Lung (tissue), 12 donors: Measurements from ENCODE around the gene PAQR6. TPM values are rescaled to one million over a fixed set of nuclear protein-coding genes. Genes with fewer than 3 reads are reported as not detected.

Experiments
- ATAC-seq: fragments of 200-7000 bp; cut with Tn5 transposase; one replicate; pipeline ENCODE4 v1.9.1; 2020; ENCODE audit warnings: moderate number of reproducible peaks; ENCODE audit not compliant: insufficient read depth, low FRiP score
- DNase-seq, 3 donors: peaks; one replicate each; pipeline ENCODE4 v3.0.0-alpha.2; 2013 to 2017
- H3K27ac ChIP-seq, 2 donors: one replicate each; pipeline ENCODE4 v1.5.1; 2013; ENCODE audit warnings: mild to moderate bottlenecking in 2 of 2, moderate library complexity in 2 of 2, control low read depth in 1 of 2, inconsistent platforms in 1 of 2, low read depth in 1 of 2, low read length in 1 of 2
- H3K27me3 ChIP-seq, 3 donors: one replicate each; pipeline ENCODE4 v1.5.1; 2013; ENCODE audit warnings: low read length in 2 of 3; ENCODE audit not compliant: control insufficient read depth in 3 of 3, insufficient read depth in 3 of 3
- H3K36me3 ChIP-seq, 4 donors: one replicate each; pipeline ENCODE4 v1.5.1; 2013; ENCODE audit warnings: low read length in 4 of 4, mild to moderate bottlenecking in 1 of 4, moderate library complexity in 1 of 4; ENCODE audit not compliant: control insufficient read depth in 4 of 4, insufficient read depth in 4 of 4
- H3K4me1 ChIP-seq, 5 donors: one replicate each; pipeline ENCODE4 v1.5.1; 2013; ENCODE audit warnings: low read length in 5 of 5, mild to moderate bottlenecking in 2 of 5, moderate library complexity in 1 of 5; ENCODE audit not compliant: control insufficient read depth in 5 of 5, insufficient read depth in 5 of 5
- H3K4me3 ChIP-seq: one replicate; pipeline ENCODE4 v1.5.1; 2013; ENCODE audit warnings: mild to moderate bottlenecking, control low read depth, moderate library complexity
- H3K9ac ChIP-seq, 2 donors: one replicate each; pipeline ENCODE4 v1.5.1; 2013; ENCODE audit warnings: low read length in 2 of 2, control low read depth in 1 of 2; ENCODE audit not compliant: insufficient read depth in 1 of 2
- H3K9me3 ChIP-seq, 4 donors: one replicate each; pipeline ENCODE4 v1.5.1; 2013; ENCODE audit warnings: low read length in 3 of 4, mild to moderate bottlenecking in 1 of 4, moderate library complexity in 1 of 4; ENCODE audit not compliant: control insufficient read depth in 4 of 4, insufficient read depth in 3 of 4
- WGBS, 2 donors: extraction: QIAGEN DNeasy Blood & Tissue Kit; methylation state at CpG; one replicate each; pipeline ENCODE4 v1.1.7; 2013; 5-methylcytosine and 5-hydroxymethylcytosine counted together
- polyA plus RNA-seq, 2 donors: library from polyadenylated mRNA; stranded (reverse); fragments of 200-250 nt; gene quantifications; one replicate each; pipeline ENCODE4 v1.2.1, GENCODE V29; 2013
- total RNA-seq, 2 donors: library from RNA; depleted of rRNA in 1 of 2; stranded (reverse); fragments of >200 nt in 1 of 2; gene quantifications; one replicate each; pipeline ENCODE4 v1.2.1, GENCODE V29; 2014 to 2021
- TF ChIP-seq, protein P1 (sequence below): IDR thresholded peaks from 2 replicates; pipeline ENCODE4 v1.5.1; 2012; ENCODE audit warnings: mild to moderate bottlenecking; ENCODE audit errors: control extremely low read depth, extremely low read depth
- donor health status: control.
- donor health status: control.
- donor health status: Bipolar disorder and iron deficiency.
- donor health status: healthy.
- donor health status: DM: yes; HTN: yes; CAD: no.

PAQR6 gene
- total and polyA plus RNA-seq, 4 donors, result 1.3 to 3.0 (median 2.1) TPM

- ATAC-seq (no peak), DNase-seq (no peak)
- TF ChIP-seq, protein P1, sequence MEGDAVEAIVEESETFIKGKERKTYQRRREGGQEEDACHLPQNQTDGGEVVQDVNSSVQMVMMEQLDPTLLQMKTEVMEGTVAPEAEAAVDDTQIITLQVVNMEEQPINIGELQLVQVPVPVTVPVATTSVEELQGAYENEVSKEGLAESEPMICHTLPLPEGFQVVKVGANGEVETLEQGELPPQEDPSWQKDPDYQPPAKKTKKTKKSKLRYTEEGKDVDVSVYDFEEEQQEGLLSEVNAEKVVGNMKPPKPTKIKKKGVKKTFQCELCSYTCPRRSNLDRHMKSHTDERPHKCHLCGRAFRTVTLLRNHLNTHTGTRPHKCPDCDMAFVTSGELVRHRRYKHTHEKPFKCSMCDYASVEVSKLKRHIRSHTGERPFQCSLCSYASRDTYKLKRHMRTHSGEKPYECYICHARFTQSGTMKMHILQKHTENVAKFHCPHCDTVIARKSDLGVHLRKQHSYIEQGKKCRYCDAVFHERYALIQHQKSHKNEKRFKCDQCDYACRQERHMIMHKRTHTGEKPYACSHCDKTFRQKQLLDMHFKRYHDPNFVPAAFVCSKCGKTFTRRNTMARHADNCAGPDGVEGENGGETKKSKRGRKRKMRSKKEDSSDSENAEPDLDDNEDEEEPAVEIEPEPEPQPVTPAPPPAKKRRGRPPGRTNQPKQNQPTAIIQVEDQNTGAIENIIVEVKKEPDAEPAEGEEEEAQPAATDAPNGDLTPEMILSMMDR, result no peak
- Histone ChIP-seq H3K36me3 (peaks cover 0 to 14% (median 12%) of the 10 kb centered on the region in 4 donors), H3K27me3 (no peaks in the 10 kb centered on the region), H3K9me3 (no peaks in the 10 kb centered on the region), H3K27ac (peak overlapping the region; percentile 42 to 99), H3K9ac (peak overlapping the region; percentile 0 to 96), H3K4me3 (no peak overlapping the region), H3K4me1 (peaks cover 0 to 16% (median 4%) of the 10 kb centered on the region in 5 donors)
- 79 to 80% methylated on average over 16 of the region's 16 CpGs for WGBS, 2 donors
Measured at GRCh38 chr1:156214024-156214748, 33.7 kb downstream of the PAQR6 start.

DNA sequence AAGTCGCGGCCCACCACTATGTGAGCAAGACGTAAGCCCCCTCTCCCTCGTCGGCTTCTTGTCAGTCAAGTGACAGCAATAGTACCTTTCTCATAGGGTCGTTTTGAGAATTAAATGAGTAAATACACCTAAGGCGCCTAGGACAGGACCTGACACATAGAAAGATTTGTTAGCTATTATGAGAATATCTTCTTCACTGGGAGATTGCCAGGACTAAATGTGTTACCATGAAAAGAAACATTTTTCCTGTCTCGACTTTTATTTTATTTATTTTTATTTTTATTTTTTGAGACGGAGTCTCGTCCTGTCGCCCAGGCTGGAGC lies 34.3 kb downstream of the PAQR6 start:
- Histone ChIP-seq H3K4me3 (peak overlapping the region; percentile 78), H3K4me1 (peaks cover 0 to 16% (median 4%) of the 10 kb centered on the region in 5 donors), H3K9ac (peak overlapping the region; percentile 96 to 99), H3K27ac (peak overlapping the region; percentile 98 to 99), H3K9me3 (no peaks in the 10 kb centered on the region), H3K27me3 (no peaks in the 10 kb centered on the region), H3K36me3 (peaks cover 0 to 16% (median 13%) of the 10 kb centered on the region in 4 donors)
- TF ChIP-seq, protein P1, result no peak
- ATAC-seq (no peak), DNase-seq (no peak)
- WGBS, 2 donors, result 22 to 25% methylated on average over 11 of the region's 11 CpGs

DNA sequence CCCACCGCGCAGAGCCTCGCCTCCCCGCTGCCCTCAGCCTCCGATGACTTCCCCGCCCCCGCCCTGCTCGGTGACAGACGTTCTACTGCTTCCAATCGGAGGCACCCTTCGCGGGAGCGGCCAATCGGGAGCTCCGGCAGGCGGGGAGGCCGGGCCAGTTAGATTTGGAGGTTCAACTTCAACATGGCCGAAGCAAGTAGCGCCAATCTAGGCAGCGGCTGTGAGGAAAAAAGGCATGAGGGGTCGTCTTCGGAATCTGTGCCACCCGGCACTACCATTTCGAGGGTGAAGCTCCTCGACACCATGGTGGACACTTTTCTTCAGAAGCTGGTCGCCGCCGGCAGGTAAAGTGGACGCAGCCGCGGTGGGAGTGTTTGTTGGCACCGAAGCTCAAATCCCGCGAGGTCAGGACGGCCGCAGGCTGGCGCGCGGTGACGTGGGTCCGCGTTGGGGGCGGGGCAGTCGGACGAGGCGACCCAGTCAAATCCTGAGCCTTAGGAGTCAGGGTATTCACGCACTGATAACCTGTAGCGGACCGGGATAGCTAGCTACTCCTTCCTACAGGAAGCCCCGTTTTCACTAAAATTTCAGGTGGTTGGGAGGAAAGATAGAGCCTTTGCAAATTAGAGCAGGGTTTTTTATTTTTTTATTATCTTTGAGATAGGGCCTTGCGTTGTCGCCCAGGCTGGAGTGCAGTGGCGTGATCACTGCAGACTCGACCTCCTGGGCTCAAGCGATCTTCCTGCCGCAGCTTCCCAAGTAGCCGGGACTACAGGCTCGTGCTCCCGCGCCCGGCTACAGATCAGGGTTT lies 34.8 kb downstream of the PAQR6 start, which contains the start of gene PMF1:
Gene PMF1 (plus strand): TSS at position 175 of the 811 bp plus-strand sequence. CDS start 9 bp downstream, at position 184.
- Histone ChIP-seq H3K36me3 (peaks cover 0 to 16% (median 14%) of the 10 kb centered on the region in 4 donors), H3K9ac (peak within 1 kb of the TSS; percentile 96 to 99), H3K4me1 (peaks cover 0 to 16% (median 4%) of the 10 kb centered on the region in 5 donors), H3K27ac (peak within 1 kb of the TSS; percentile 98 to 99), H3K27me3 (no peaks in the 10 kb centered on the region), H3K4me3 (peak within 1 kb of the TSS; percentile 78), H3K9me3 (no peaks in the 10 kb centered on the region)
- TF ChIP-seq, protein P1, result no peak
- ATAC-seq, result peak; percentile 96
- peak; percentile 98 to 99 (median 98) for DNase-seq
- WGBS, 2 donors, result 0% methylated on average over 61 of the region's 61 CpGs
